HG03521 (cell line): ENCODE results near the gene ALOX5AP.
A peak's percentile ranks its signal among the peaks of the same experiment; 100 is the strongest.

Experiments used
- ATAC-seq: cut with Tn5 transposase; IDR thresholded peaks from one replicate; pipeline ENCODE4 v1.9.1; 2021; ENCODE audit warnings: mild to moderate bottlenecking, moderate library complexity; ENCODE audit not compliant: unreplicated experiment

Gene ALOX5AP

DNA sequence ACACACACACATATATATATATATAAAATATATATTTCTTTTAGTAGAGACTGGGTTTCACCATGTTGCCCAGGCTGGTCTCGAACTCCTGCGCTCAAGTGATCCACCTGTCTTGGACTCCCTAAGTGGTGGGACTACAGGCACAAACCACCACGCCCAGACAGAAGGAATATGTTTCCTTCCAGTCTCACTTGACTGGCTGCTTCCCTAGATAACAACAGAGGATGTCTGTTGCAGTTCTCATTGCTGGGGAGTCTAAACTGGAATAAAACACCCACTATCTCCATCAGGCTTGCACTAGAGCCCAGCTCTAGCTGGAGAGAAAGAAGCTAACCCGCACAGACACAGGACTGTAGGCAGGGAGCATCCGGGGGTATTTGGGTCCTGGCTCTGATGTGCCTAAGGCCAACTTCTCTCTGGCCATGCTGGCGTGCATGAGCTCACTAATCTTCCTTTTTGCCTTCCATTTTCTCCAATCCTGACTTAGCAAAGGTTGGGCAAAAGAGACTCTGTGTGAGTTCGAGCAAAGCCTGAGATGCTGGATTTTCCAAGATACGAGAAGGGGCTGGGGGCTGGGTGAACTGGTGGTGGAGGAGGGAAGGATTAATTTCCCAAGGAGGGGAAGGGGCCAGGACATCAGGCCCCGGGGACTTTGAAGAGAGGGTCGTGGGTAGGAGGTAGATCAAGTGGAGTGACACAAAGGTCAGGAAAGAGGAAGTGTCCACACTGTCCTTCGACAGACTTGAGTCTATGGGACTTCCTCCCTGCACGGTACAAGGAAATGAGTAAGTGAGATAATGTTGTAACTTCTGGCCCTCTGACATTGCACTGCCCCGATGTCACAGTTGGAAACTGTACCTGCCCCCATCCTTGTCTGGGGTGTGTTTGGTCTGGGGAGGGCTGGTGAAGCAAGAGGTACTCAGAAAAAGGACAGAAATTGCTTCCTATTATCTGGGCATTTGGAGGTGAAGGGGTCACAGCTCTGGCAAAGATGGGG is 22.5 kb upstream of the ALOX5AP start:
- ATAC-seq: no peak

GRCh38 chr13:30714629-30715371 is 20.5 kb upstream of the ALOX5AP start:
- ATAC-seq: no peak

DNA sequence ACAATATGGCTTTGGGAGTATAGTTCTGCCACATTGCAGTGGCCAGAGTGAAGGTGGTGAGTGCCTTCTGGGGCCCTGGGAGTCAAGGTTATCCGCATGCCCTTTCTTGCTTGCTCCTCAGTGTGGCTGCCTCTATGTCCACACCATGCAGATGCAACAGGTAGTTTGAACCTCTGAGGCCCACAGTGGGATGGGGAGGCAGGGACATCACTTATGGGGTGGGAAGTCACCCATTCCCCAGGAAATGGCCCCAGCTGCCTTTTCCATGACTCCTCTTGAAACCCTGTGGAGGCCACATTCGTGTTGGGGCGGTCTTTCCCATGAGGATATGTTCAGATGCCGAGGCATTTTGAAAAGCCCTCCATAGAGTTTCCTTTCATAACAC is 20.0 kb upstream of the ALOX5AP start:
- ATAC-seq: no peak

- ATAC-seq: no peak
These were observed 19.5 kb upstream of the ALOX5AP start for GRCh38 chr13:30715837-30716236.

DNA sequence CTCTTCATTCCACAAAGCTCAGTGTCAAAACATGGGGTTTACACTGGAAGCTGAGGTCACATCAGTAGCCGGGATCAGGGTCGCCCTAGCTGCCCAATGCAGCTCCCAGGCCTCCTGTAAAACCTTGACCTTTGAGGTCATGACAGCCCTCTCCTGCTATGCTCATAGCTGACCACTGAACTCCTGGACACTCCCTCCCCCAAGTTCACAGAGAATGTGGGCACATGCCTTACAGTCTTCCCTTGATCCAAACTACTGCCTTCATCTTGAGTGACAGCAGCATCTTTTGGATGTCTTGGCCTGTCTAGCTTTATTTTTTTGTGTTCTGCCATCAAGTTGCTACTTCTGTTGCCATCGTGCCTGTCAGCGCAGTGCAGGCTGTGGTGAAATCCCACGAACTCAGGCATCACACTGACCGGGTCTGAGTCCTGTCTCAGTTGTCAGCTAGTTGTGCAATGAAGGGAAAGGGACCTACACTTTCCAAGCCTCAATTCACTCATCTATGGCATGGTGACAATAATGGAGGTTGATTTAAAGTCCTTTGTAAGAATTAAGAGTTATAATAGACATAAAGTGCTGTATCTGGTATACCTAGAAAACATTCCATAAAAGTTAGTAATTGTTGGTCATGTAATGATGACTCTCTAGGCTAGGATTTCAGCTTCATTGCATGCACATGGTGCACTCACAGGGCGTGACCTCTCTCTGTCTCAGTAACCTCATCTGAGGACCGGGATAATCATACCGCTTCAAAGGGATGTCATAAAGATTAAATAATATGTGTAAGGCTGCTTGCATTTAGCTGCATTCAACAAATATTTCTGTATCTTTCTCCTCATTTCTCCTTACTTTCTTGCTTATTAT is 16.4 kb upstream of the ALOX5AP start:
- ATAC-seq: no peak

DNA sequence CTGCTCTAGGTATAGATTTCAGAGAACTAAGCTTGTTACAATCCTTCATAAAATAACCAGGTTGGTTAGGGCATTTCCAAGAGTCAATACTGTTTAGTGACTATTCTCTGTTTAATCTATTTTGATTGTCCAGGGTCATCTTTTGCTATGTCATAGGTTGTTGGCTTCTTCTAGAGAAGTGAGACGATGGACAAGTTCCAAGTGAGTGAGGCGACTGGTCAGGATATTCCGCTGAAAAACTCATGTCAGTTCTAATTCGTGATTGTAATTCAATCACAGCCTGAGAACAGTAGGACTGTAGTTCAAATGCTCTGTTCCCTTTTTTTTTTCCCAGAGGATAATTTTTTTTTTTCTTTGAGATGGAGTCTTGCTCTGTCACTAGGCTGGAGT is 15.8 kb upstream of the ALOX5AP start:
- no peak for ATAC-seq

- peak; percentile 55 for ATAC-seq
These were observed 15.0 kb upstream of the ALOX5AP start for GRCh38 chr13:30720172-30720869.

GRCh38 chr13:30721936-30722335 is 13.4 kb upstream of the ALOX5AP start:
- no peak for ATAC-seq

- ATAC-seq: no peak
These were observed 13.0 kb upstream of the ALOX5AP start for GRCh38 chr13:30722361-30722760.

GRCh38 chr13:30724778-30725177 is 10.6 kb upstream of the ALOX5AP start:
- ATAC-seq: no peak

DNA sequence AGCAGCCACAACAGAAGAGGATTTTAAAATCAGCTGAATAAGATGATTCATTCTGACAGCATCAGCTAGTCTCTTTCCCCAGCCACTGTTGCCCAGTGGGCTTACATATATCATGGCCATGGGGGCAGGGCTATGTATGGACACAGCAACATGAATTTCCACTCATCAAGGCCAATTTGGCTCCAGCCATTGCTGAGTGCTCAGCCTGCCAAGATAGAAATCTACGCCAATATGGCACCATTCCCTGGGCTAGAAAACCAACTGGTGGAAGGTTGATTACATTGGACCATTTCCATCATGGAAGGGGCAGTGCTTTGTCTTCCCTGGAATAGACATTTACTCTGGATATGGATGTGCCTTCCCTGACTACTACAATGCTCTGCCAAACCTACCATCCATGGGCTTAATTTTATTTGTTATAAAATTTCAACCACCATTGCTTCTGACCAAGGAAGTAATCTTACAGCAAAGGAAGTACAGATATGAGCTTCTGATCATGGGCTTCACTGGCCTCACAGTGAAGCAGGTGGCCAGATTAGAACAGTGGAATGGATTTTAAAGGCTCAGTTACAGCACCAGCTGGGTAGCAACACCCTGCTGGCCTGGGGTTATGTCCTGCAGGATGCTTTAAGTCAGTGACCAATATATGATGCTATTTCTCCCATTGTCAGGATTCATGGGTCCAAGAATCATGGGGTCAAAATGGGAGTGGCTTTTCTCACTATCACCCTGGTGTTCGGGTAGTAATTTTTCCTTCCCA is 9.8 kb upstream of the ALOX5AP start:
- no peak for ATAC-seq

- ATAC-seq: no peak
These were observed 9.2 kb upstream of the ALOX5AP start for GRCh38 chr13:30726192-30726591.

- ATAC-seq: no peak
These were observed 7.6 kb upstream of the ALOX5AP start for GRCh38 chr13:30727491-30728355.

- ATAC-seq: no peak
These were observed 5.5 kb upstream of the ALOX5AP start for GRCh38 chr13:30729801-30730200.

DNA sequence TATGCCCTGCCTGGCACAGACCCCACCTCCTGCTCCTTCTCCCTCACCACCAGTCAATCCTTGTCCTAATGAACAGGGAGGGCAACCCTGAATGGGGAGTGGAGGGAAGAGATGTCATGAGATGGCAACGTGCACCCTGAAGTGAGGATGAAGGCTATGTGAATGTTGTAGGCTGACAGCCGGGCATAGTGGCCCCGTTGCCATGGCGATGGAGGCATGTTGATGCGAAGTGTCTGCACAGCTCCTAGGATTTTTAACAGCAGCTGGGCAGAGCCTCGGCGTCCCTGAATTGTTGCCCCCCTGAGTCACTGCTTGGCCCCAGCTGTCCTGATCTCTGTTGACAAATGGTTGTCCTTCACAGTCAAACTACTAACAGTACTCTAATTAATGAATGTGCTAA is 4.8 kb upstream of the ALOX5AP start:
- no peak for ATAC-seq

GRCh38 chr13:30731361-30732045 is 3.8 kb upstream of the ALOX5AP start:
- ATAC-seq: no peak

DNA sequence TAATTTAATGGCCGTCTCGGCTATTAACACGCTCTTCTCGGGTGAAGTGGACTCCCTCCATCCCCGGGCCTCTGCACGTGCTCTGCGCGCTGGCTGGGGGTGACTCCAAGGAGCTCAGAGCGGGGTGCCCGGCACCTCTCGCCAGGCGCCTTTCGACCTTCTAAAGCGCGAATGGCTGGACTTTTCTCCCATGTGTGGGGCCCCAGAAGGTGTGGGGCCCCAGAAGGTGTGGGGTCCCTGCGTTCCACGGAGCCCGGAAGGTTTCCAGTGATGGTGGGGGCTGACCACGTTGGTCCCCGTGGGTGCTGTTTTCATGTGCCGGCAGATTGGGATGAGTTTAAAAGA is 3.3 kb upstream of the ALOX5AP start:
- no peak for ATAC-seq

DNA sequence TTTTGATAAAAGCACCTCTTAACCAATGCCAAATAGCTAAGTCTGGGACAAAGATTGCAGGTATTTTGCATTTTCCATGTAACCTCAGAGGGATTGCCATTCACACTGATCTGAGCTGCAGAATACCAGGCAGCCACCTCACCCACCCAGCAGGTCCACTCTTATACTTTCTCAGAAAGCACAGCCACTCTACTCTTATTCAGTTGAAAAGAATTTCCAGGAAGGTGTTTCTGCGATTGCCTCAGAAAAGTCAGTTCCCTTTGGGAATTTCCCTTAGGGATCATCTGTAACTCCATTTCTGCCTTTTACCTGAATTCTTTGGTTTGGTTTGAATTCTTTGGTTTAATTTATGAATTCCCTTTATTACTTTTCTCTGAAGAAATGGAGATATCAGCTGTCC is 904 bp upstream of the ALOX5AP start:
- no peak for ATAC-seq

DNA sequence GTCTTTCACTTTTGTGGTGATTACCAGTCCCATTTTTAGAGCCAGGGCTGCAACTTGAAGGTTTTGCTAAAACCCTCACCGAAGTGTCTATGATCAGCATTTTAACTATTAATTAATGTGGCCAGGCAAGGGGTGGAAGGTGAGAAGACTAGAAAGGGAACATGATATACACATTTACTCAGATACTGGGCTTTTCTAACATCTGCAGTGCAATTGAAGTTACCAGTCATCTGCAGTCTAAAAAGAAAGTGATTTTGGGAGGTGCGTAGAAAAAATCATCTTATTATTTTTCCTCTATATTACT is 481 bp downstream of the ALOX5AP start:
- ATAC-seq: no peak
